ENCODE measurements around the gene KIAA0232.

DNA sequence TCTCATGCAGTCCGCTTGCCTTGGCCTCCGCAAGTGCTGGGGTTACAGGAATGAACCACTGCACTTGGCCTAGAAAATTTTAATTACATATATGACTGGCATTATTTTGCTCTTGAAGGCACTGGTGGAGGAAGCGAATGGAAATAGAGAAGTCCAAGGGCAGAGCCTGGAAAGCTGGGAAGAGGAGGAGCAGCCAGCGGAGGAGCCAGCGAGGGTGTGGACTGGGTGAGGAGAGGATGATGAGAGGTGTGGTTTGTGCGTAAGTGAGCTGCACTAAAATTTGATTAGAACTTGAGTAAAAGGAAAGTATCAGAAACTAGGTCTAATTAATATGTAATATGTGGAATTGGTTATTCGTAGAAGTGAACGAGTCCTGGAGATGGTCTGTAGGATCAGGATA, 13.3 kb downstream of the KIAA0232 start:
- TF ChIP-seq, protein P1, sequence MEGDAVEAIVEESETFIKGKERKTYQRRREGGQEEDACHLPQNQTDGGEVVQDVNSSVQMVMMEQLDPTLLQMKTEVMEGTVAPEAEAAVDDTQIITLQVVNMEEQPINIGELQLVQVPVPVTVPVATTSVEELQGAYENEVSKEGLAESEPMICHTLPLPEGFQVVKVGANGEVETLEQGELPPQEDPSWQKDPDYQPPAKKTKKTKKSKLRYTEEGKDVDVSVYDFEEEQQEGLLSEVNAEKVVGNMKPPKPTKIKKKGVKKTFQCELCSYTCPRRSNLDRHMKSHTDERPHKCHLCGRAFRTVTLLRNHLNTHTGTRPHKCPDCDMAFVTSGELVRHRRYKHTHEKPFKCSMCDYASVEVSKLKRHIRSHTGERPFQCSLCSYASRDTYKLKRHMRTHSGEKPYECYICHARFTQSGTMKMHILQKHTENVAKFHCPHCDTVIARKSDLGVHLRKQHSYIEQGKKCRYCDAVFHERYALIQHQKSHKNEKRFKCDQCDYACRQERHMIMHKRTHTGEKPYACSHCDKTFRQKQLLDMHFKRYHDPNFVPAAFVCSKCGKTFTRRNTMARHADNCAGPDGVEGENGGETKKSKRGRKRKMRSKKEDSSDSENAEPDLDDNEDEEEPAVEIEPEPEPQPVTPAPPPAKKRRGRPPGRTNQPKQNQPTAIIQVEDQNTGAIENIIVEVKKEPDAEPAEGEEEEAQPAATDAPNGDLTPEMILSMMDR (IDR thresholded peaks at IDR 0.05) = no peak
- no peak for TF ChIP-seq POLR2A (IDR thresholded peaks at IDR 0.05)
